PC-3 (cell line): Measurements from ENCODE around the gene GRK1.

ENCODE experiments used
- EZH2phosphoT487 ChIP-seq: fragments of 300-600 bp; sonication (generic); IDR thresholded peaks from 2 replicates; pipeline ENCODE4 v1.6.1; 2018; ENCODE audit warnings: mild to moderate bottlenecking, antibody characterized with exemption, low read length, borderline replicate concordance
- TF ChIP-seq, protein P1 (sequence below): fragments of 300-600 bp; sonication (generic); conservative IDR thresholded peaks from 2 replicates; pipeline ENCODE4 v1.5.1; 2017; ENCODE audit warnings: antibody characterized with exemption, low read depth, mild to moderate bottlenecking, low read length

DNA sequence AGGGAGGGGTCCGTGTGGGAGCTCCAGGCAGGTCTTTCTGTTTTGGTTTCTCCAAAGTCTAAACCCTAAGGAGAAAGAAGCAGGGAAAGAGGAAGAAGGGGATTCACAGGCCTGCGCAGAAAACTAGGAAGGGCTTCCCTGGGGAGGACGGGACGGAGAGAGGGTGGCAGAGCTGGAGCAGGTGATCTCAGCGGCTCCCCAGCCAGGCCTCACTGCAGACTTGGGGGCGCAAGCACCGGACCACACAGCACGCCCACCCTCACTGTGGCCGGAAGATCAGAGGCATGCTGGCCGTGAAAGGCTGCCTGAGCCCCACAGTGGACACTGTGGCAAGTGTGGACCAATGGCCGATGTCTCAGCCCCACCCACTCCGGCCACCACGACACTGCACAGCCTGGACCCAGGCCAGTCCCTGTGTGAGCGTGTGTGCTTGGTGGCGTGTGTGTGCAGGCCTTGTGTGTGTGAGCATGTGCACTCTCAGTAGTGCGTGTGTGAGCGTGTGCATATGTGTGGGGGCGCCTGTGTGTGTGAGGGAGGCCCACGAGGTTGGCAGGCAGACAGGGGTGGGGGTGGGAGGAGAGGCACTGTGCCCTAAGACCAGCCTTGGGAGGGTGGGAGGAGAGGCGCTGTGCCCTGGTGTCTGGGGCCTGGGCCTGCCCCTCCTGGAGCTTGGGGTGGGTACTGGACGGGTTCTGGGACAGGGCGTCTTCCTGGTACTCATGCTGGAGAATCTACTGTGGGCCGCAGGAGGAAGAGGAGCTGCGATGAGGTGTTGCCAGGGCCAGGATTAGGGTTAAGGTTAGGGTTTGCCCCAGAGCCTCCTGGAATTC lies 76.6 kb downstream of the GRK1 start:
- TF ChIP-seq, protein P1, sequence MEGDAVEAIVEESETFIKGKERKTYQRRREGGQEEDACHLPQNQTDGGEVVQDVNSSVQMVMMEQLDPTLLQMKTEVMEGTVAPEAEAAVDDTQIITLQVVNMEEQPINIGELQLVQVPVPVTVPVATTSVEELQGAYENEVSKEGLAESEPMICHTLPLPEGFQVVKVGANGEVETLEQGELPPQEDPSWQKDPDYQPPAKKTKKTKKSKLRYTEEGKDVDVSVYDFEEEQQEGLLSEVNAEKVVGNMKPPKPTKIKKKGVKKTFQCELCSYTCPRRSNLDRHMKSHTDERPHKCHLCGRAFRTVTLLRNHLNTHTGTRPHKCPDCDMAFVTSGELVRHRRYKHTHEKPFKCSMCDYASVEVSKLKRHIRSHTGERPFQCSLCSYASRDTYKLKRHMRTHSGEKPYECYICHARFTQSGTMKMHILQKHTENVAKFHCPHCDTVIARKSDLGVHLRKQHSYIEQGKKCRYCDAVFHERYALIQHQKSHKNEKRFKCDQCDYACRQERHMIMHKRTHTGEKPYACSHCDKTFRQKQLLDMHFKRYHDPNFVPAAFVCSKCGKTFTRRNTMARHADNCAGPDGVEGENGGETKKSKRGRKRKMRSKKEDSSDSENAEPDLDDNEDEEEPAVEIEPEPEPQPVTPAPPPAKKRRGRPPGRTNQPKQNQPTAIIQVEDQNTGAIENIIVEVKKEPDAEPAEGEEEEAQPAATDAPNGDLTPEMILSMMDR = no peak
- TF ChIP-seq EZH2phosphoT487 = no peak
